Astrocyte (in vitro differentiated cells and primary cell): Measurements from ENCODE around the gene PCNA.

Experiments used
- CTCF ChIP-seq: IDR thresholded peaks from 2 replicates; pipeline ENCODE4 v1.5.1; 2011; ENCODE audit warnings: low read depth, mild to moderate bottlenecking, inconsistent platforms, low read length, moderate library complexity; ENCODE audit not compliant: insufficient read depth
- EZH2 ChIP-seq: IDR thresholded peaks from 2 replicates; pipeline ENCODE4 v1.6.1; 2012; ENCODE audit warnings: mild to moderate bottlenecking, low read length, inconsistent platforms; ENCODE audit not compliant: insufficient read depth

GRCh38 chr20:5126512-5127203 is 6.9 kb upstream of the PCNA start, which contains the start of gene CDS2:
- TF ChIP-seq CTCF (peak; percentile 36), EZH2 (no peak)
